GM19025 (cell line): ENCODE measurements around the gene MRPL32.

Experiments
- ATAC-seq: cut with Tn5 transposase; IDR thresholded peaks from one replicate; pipeline ENCODE4 v1.9.1; 2021; ENCODE audit warnings: mild to moderate bottlenecking, low read depth, moderate library complexity; ENCODE audit not compliant: unreplicated experiment

Gene MRPL32

GRCh38 chr7:42925630-42926029 is 6.5 kb upstream of the MRPL32 start:
- ATAC-seq: no peak

- ATAC-seq: no peak
Observed at GRCh38 chr7:42926204-42926603, 6.0 kb upstream of the MRPL32 start.

- ATAC-seq: no peak
Observed at GRCh38 chr7:42928754-42929153, 3.4 kb upstream of the MRPL32 start.

- ATAC-seq: no peak
Observed at GRCh38 chr7:42929449-42929848, 2.7 kb upstream of the MRPL32 start.

- no peak for ATAC-seq
Observed at GRCh38 chr7:42930889-42931288, 1.3 kb upstream of the MRPL32 start.

GRCh38 chr7:42931447-42931833 is 736 bp upstream of the MRPL32 start:
- ATAC-seq: no peak

GRCh38 chr7:42932811-42933591 is 825 bp downstream of the MRPL32 start:
- no peak for ATAC-seq

GRCh38 chr7:42934291-42934690 is 2.1 kb downstream of the MRPL32 start:
- ATAC-seq: no peak

GRCh38 chr7:42935861-42936260 is 3.7 kb downstream of the MRPL32 start:
- no peak for ATAC-seq

GRCh38 chr7:42939457-42940240 is 7.5 kb downstream of the MRPL32 start:
- no peak for ATAC-seq

- ATAC-seq: no peak
Observed at GRCh38 chr7:42940985-42941847, 9.0 kb downstream of the MRPL32 start.

- ATAC-seq: peak; percentile 58
Observed at GRCh38 chr7:42945821-42946626, 13.8 kb downstream of the MRPL32 start.

GRCh38 chr7:42946627-42946950 is 14.4 kb downstream of the MRPL32 start:
- no peak for ATAC-seq

GRCh38 chr7:42947521-42947920 is 15.3 kb downstream of the MRPL32 start:
- ATAC-seq: no peak

- no peak for ATAC-seq
Observed at GRCh38 chr7:42950417-42950816, 18.2 kb downstream of the MRPL32 start.

GRCh38 chr7:42952328-42952727 is 20.2 kb downstream of the MRPL32 start:
- ATAC-seq: no peak

- ATAC-seq: no peak
Observed at GRCh38 chr7:42953994-42954393, 21.8 kb downstream of the MRPL32 start.

- no peak for ATAC-seq
Observed at GRCh38 chr7:42956062-42956461, 23.9 kb downstream of the MRPL32 start.

GRCh38 chr7:42959549-42959948 is 27.4 kb downstream of the MRPL32 start:
- no peak for ATAC-seq

GRCh38 chr7:42960762-42961161 is 28.6 kb downstream of the MRPL32 start:
- peak; percentile 58 for ATAC-seq
